Stimulated activated naive CD4-positive, alpha-beta T cell (primary cell): Measurements from ENCODE around the gene MYL1.

ENCODE experiments used
- DNase-seq, 6 experiments: peaks; one replicate each; lab custom pipeline; 2025; lab: John Stamatoyannopoulos, UW

MYL1 gene

GRCh38 chr2:210267698-210268097, 47.3 kb downstream of the MYL1 start:
- no peak for DNase-seq

DNA sequence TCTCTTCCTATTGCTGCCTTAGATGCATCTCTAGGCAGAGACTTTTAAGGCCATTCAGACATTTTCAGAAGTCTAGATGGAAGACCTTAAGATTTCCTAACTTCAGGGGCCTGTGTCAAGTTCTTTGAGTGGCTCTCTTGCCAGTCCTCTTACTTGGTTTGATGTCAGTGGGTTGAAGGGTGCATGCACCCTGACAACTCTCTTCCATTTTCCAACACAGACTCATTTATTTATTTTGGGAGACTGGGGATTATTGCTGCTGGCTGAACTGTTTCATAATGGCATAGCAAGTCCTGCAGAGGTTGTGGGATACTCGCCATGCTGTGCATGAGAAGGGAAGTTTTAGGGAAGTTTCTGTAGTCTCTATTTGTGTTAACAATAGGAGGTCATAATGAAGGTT, 50.7 kb downstream of the MYL1 start:
- DNase-seq = no peak

- DNase-seq = no peak
Measured at GRCh38 chr2:210263841-210264240, 51.1 kb downstream of the MYL1 start.

GRCh38 chr2:210262036-210262435, 52.9 kb downstream of the MYL1 start:
- no peak for DNase-seq

- no peak for DNase-seq
Measured at GRCh38 chr2:210259687-210260086, 55.3 kb downstream of the MYL1 start.

DNA sequence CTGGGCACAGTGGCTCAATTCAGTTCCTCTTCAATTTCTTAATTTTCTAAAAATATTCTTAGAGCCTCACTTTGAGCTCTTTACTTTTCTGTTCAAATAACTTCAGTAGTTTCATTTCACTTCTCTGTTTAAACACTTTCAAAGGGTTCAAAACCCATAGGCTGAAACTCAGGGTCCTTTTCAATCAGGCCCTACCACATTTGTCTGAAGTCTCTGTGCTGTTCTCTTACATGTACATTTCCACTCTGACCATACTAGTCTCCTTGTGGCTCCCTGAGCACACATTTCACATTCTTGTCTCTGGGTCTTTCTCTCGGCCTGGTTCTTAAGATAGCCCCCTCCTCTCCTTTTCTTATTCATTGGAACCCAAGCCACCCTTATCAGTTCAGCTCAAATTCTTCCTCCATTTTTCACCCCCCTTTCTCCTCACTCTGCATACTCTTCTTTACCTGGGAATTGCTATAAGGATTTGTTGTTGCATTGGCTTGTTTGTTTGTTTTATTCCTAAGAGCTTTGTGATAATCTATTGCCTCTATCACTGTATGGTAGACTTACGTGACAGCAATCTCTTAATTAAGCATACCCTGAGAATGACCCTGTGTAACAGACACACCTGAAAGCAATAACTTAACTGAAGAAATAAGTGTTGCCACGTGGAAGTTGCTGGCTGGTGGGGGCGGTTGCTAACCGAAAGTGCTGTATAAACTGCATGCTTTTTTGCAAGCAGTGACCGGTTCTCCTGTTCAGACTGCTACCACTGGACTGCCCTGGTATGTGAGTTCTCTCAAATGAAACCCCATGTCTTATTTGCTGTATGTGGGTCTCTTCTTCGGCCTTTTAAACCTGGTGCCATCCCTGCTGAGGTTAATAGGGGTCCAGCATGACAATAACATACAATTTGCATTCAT, 62.0 kb downstream of the MYL1 start:
- no peak for DNase-seq

DNA sequence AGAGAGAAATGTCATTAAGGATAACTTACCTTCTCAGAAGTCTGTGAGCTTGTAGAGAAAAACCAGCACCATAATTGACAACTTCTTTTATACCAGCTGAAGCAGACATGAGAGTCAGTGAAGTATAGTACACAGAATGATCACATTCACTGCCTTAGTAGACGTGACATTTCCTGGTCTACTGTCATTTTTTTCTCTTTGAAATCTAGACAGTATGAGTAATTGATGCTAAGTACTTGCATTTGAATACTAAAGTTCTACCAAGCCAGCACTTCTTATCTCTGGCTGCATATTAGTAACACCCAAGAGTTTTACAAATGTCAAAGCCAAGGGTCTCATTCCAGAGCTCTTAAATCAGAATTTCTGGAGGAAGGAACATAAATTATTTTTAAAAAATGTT, 64.4 kb downstream of the MYL1 start:
- no peak for DNase-seq
